Stimulated activated naive CD4-positive, alpha-beta T cell (primary cell): Measurements from ENCODE around the gene THAP9.
"Not testable (repeated sequence)": the region's sequence is repeated elsewhere in the genome, so short reads cannot be mapped to it uniquely, and the experiment has no call there.

Experiments
- DNase-seq, 6 experiments: peaks; one replicate each; lab custom pipeline; 2025; lab: John Stamatoyannopoulos, UW

The THAP9 gene, protein sequence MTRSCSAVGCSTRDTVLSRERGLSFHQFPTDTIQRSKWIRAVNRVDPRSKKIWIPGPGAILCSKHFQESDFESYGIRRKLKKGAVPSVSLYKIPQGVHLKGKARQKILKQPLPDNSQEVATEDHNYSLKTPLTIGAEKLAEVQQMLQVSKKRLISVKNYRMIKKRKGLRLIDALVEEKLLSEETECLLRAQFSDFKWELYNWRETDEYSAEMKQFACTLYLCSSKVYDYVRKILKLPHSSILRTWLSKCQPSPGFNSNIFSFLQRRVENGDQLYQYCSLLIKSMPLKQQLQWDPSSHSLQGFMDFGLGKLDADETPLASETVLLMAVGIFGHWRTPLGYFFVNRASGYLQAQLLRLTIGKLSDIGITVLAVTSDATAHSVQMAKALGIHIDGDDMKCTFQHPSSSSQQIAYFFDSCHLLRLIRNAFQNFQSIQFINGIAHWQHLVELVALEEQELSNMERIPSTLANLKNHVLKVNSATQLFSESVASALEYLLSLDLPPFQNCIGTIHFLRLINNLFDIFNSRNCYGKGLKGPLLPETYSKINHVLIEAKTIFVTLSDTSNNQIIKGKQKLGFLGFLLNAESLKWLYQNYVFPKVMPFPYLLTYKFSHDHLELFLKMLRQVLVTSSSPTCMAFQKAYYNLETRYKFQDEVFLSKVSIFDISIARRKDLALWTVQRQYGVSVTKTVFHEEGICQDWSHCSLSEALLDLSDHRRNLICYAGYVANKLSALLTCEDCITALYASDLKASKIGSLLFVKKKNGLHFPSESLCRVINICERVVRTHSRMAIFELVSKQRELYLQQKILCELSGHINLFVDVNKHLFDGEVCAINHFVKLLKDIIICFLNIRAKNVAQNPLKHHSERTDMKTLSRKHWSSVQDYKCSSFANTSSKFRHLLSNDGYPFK

GRCh38 chr4:82900411-82901182 lies at the start of gene THAP9:
Gene THAP9 (plus strand): TSS chr4:82900735. CDS start chr4:82900803, 68 bp downstream.
- DNase-seq = peak; percentile 98 to 100 (median 99)

GRCh38 chr4:82851318-82851717 lies 49.2 kb upstream of the THAP9 start:
- DNase-seq = no peak

DNA sequence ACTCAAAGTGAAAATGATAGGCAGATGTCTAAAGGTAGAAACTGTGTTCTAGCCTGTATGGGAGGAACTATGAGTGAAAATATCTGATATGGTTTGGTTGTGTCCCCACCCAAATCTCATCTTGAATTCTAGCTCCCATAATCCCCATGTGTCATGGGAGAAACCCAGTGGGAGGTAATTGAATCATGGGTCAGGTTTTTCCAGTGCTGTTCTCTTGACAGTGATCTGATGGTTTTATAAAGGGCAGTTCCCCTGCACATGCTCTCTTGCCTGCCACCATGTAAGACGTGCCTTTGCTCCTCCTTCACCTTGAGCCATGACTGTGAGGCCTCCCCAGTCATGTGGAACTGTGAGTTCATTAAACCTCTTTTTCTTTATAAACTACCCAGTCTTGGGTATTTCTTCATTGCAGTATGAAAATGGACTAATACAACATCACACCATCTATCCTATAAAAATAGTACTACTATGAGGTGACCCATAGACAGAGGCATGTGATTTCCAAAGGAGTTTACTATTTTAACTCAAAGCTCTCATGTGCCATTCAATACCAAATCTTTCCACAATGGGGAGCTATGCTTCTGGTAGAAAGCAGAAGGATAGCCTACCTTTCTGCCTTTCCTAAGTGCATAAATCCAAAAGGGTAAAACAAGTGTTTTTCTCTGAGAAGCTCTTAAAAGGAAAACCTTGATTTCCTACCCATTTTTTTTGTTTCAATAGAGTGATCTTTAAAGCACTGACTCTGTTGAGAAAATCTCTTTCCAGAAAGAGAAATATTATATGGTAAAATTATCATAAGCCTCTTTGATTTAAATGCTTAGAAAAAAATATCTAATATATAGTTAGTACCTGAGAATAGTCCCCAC lies 48.4 kb upstream of the THAP9 start:
- peak in 2 of 6 experiments; percentile 5 to 26 for DNase-seq

DNA sequence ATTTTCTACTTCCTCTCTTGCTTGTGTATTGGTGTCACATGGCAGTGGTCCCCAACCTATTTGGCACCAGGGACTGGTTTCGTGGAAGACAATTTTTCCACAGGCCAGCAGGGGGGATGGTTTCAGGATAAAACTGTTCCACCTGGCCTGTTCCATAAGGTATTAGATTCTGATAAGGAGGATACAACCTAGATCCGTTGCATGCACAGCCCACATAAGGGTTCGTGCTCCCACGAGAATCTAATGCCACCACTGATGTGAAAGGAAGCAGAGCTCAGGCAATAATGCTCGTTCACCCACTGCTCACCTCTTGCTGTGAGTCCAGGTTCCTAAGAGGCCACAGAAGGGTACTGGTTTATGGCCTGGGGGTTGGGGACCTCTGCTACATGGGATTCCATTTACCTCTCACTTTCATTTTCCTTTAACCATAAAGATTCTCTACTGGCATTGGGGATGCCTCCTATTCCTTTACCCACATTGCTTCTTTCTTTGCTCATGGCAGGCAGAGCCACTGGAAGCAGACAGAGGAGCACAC lies 47.7 kb upstream of the THAP9 start:
- DNase-seq = no peak

DNA sequence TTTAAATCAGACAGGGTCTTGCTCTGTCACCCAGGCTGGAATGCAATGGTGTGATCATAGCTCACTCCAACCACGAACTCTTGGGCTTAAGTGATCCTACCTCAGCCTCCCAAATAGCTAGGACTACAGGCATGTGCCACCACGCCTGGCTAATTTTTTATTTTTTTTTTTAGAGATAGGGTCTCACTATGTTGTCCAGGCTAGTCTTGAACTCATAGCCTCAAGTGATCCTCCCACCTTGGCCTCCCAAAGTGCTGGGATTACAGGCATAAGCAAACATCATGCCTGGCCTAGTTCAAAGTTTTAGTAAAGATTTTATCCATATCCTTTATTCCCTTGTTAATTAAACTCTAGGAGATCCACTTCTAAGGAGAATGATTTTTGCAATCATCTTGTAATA lies 40.0 kb upstream of the THAP9 start:
- not testable (repeated sequence) for DNase-seq

DNA sequence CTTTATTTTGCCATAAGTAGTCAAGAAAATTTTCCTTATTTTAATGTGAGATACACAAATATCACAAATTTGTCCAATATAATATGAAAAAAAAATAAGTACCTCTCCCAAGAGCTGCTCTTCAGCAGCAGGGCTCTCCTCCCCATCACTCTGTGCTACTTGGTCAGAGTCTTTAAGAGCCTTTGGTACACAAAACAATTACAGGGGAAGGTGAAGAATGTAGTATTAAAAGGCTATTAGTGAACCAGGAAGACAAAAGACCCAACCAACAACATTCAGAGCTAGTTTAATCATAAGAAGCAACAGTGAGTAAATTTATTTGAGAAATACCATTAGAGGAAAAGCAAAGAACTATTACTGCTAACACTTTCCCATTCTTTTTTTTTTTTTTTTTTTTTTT lies 39.0 kb upstream of the THAP9 start:
- DNase-seq = no peak

GRCh38 chr4:82864336-82864979 lies 36.1 kb upstream of the THAP9 start:
- DNase-seq = no peak

GRCh38 chr4:82865592-82865991 lies 34.9 kb upstream of the THAP9 start:
- peak in 3 of 6 experiments; percentile 21 to 37 (median 30) for DNase-seq

DNA sequence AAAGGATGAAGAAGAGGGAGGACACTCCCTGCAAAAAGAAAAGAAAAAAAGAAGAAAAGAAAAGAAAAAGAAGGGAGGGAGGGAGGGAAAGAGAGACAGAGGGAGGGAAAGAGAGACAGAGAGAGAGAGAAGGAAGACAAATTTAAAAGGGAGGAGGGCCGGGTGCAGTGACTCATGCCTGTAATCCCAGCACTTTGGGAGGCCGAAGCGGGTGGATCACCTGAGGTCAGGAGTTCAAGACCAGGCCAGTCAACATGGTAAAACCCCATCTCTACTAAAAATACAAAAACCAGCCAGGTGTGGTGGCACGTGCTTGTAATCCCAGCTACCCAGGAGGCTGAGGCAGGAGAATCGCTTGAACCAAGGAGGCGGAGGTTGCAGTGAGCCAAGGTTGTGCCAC lies 34.5 kb upstream of the THAP9 start:
- not testable (repeated sequence) for DNase-seq

GRCh38 chr4:82866706-82867385 lies 33.7 kb upstream of the THAP9 start:
- DNase-seq = no peak

DNA sequence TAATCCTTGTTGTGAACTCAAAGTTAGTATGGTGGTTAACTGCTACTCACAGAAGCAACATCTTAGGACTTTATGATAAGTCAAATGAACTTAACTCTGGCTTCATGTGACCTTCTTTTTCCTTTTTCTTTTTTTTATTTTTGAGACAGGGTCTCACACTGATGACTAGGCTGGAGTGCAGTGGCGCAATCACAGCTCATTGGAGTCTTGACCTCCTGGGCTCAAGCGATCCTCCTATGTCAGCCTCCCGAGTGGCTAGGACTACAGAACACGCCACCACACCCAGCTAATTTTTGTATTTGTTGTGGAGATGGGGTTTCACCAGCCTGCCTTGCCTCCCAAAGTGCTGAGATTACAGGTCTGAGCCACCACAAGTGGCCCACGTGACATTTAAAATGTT lies 32.0 kb upstream of the THAP9 start:
- no peak for DNase-seq

DNA sequence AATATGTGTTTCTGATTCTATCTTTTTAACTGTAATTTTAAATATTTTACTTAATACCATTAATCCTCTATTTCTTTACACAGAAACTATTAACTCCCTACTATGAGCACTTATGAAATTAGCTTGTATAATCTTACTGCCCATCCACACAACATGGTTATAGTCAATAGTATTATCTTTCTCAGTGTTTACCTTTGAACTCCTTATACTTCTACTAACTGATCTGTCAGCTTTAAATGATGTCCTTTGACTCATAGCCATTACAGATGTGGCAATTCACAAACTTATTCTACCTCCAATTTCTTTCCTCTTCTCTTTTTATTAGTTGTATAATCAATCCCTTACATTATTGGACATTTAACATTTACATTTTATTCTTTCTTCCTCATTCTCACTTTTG lies 15.1 kb upstream of the THAP9 start:
- DNase-seq = no peak

DNA sequence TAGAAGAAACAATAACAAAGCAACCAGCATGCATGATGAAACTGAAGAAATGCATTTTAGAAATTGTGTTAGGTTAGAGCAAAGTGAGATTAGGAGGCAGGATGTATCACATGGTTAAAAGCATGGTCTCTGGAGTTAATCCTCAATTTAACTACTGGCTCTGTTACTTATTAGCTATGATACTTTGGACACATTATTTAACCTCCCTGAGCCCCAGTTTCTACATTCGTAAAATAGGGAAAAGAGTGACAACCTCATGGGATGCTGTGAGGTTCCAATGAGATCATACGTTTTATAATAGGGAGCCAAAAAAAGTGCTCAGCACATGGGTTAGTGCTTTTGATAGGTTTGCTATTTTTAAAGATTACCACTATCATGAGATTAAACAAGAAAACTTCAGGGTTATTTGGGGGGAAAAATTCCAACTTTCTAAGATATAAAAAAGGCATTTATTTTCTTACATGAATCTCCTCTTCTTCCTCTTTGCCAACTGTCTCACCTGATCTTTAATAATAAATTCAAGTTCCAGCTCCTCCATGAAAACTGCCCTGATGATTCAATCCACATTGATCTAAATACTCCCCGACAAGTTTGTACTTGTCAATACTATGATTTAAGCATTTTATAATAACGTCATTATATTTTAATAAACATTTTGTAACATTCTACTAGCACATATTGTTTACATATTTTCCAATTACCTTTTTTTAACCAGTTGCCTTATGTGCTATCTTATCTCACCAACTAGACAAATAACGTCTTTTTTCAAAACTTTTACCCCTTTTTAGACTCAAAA lies 14.2 kb upstream of the THAP9 start:
- DNase-seq = no peak

DNA sequence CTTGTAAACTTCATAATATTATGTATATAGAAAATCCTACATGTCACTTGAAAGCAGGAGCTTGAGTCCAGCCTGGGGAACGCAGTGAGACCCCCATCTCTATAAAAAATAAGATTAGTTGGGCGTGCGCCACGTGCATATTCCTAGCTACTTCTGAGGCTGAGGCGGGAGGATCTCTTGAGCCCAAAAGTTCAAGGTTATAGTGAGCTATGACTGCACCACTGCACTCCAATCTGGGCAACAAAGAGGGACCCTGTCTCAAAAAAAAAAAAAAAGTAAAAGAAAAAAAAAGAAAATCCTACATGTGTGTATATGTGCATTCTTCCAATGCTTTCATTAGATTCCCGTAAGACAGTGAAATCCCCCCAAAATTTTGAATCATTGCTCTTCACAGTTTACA lies 11.2 kb upstream of the THAP9 start:
- DNase-seq = no peak

- no peak for DNase-seq
These were observed 10.0 kb upstream of the THAP9 start for GRCh38 chr4:82890528-82890900.

DNA sequence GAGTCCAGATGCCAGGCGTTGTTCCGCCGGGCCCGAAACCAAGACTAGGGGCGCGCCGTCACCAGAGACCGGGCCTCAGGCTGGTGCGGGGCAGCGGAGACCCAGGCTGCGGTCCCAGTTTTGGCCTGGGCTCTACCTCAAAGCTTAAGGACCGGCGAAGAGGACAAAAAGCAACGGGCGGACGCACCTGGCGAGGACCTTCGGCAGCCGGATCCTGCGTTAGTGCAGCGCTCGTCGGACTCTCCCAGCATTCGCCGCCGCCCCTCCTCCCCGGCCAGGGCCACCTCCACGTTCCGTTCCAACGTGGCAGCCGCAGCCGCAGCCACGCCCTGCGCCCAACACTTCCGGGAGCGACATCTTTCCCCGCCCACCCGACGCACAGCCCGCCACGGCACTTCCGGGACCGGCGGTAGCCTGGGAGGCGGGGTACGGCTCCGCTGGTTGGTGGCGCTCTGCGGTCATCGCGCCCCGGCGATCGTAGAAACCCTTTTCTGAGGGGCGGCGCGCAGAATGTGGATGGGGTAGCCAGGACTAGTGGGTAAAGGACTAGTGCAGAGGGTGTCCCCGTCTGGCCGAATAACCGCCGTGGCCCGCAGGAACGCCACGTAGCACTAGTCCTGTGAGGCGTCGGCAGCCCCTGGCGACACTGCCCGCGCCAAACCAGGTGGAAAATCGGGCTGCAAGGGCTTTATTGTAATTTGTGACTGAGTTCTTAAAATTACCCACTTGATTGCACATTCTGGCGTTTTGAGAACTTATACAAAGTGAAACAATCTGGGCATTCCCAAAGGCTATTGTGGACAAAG lies 9.4 kb upstream of the THAP9 start, which contains the start of gene SEC31A:
Gene SEC31A (minus strand): TSS at position 253 of the 806 bp plus-strand sequence. CDS start 9,217 bp downstream, outside the sequence.
- peak; percentile 91 to 96 (median 94) for DNase-seq

DNA sequence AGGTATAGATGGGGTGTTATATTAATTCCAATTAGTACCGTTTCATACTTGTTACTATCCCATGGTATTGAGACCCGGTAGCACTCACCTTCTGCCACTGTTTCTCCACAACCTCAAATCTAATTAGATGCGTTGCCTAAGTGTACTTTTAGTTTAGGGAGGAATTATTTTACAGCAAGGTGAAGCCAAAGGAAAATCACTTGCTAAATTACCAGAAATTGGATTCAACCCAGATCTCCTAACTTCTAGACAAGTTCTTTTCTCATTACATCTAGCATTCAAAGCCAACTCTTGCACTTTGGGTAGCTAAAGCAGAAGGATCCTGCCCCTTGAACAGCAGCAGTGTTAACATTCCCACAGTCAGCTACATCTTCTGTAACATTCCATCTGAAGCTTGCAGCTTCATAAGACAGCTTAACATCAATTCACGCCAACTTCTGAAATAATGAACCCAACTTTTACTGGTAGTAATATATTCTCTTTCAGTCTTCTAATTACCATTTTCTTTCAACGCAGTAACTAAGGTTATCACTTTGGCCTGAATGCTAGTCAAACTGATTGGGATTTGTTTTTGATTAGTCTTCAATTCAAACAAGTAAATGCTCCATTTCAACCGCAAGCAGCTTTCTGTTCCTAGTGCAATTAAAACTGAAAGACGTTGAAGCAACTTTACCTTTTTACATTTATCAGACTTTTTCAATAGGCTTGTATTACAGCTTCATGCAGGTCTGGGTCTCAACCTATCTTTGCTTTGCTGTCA lies 8.6 kb upstream of the THAP9 start:
- DNase-seq = peak in 1 of 6 experiments; percentile 32
